ENCODE data around the gene PTPN18. TPM values are rescaled to one million over a fixed set of nuclear protein-coding genes. Genes with fewer than 3 reads are reported as not detected.

Gene PTPN18
- 8.2 and 8.6 TPM in 2 replicates for total RNA-seq

DNA sequence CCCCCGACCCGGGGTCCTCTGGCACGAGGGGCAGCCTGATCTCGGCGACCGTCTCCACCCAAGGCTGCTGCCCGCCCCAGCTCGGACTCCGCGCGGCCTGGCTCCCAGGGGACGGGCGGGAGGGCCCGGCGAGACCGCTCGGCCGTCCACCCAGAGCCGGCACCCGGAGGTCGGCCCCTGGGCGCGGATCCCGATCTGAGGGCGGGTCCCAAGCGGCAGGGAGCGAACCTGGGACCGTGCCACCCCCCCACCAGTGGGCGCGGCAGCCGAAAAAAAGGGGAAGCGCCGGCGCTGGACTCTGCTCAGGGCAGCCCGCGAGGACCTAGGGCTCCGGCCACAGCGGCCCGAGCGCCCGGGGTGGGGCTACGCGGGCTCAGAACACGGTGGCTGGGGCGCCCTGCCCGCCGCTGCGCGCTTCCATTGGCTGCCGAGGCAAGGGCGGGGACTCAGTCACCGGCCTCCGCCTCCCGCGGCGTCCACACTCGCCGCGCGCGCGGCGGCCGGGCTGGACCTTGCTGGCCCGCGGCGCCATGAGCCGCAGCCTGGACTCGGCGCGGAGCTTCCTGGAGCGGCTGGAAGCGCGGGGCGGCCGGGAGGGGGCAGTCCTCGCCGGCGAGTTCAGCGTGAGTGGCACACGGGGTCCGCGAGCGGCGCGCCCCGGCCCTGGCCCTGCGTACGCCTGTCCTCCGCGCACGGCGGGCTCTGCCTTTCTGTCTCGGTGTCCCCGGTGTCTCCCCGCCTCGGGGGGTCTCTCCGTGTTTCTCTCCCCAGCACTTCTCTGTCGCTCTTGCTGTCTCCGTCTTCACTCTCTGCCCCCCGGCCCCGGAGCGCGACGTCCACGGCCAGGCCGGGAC is at the start of gene PTPN18:
PTPN18 (plus strand) TSS at position 479 of the 854 bp plus-strand sequence; CDS start at position 531, 52 bp downstream.

GRCh38 chr2:130342533-130343275 is 13.2 kb upstream of the PTPN18 start, which contains the start of gene IMP4:
Gene IMP4 (plus strand): TSS chr2:130342897. CDS start chr2:130342933, 36 bp downstream.

Other genes with a start within 250 kb of the PTPN18 start
- not detected in 2 replicates for gene POTEF, start 226.8 kb upstream of the PTPN18 start, total RNA-seq
- 2.3 and 6.5 TPM in 2 replicates for gene CCDC74B, start 210.9 kb upstream of the PTPN18 start, total RNA-seq
- gene SMPD4, start 174.5 kb upstream of the PTPN18 start, total RNA-seq: 7.1 and 8.0 TPM in 2 replicates
- 150 and 204 TPM in 2 replicates for gene MZT2B, start 173.8 kb upstream of the PTPN18 start, total RNA-seq
- not detected in 2 replicates for gene TUBA3E, start 157.6 kb upstream of the PTPN18 start, total RNA-seq
- gene IMP4, start 13.2 kb upstream of the PTPN18 start, total RNA-seq: 84.8 and 97.4 TPM in 2 replicates
- under 0.01 TPM in 1 of 2 replicates, not detected in the other for gene POTEI, start 153.3 kb downstream of the PTPN18 start, total RNA-seq
- not detected in 2 replicates for gene CFC1B, start 165.2 kb downstream of the PTPN18 start, total RNA-seq
- not detected in 2 replicates for gene CFC1, start 243.5 kb downstream of the PTPN18 start, total RNA-seq

Data from smooth muscle cell of bladder (primary cell).